Fibroblast of lung (primary cell): ENCODE results near the gene NUP58. TPM values are rescaled to one million over a fixed set of nuclear protein-coding genes. Genes with fewer than 3 reads are reported as not detected.

Source experiments
- DNase-seq, 2 donors: peaks; one replicate each; pipeline versions ENCODE4 v3.0.0 to v3.0.0-alpha.2; 2010; ENCODE audit warnings: low read depth in 2 of 2
- H2AFZ ChIP-seq: 2 replicates; pipeline ENCODE4 v1.5.1; 2012; ENCODE audit warnings: low read length, control low read depth, inconsistent platforms
- H3K27ac ChIP-seq: 2 replicates; pipeline ENCODE4 v1.5.1; 2011; ENCODE audit warnings: low read length, control low read depth; ENCODE audit not compliant: insufficient read depth
- H3K27me3 ChIP-seq: 2 replicates; pipeline ENCODE4 v1.5.1; 2011; ENCODE audit warnings: mild to moderate bottlenecking, low read length; ENCODE audit not compliant: control insufficient read depth, insufficient read depth
- H3K36me3 ChIP-seq: 2 replicates; pipeline ENCODE4 v1.5.1; 2011; ENCODE audit warnings: low read length; ENCODE audit not compliant: control insufficient read depth, insufficient read depth
- H3K4me1 ChIP-seq: 2 replicates; pipeline ENCODE4 v1.5.1; 2011; ENCODE audit warnings: low read length; ENCODE audit not compliant: control insufficient read depth, insufficient read depth; ENCODE audit errors: extremely low read depth
- H3K4me2 ChIP-seq: 2 replicates; pipeline ENCODE4 v1.5.1; 2011; ENCODE audit warnings: low read length, control low read depth; ENCODE audit not compliant: insufficient read depth; ENCODE audit errors: extremely low read depth
- H3K4me3 ChIP-seq, 4 experiments: fragments of 200-600 bp in 1 of 4; sonication (generic) in 1 of 4; replicated peaks in 1 of 4; 2 replicates each; pipeline ENCODE4 v1.5.1; 2011 to 2016; ENCODE audit warnings: low read length in 4 of 4, low read depth in 3 of 4, mild to moderate bottlenecking in 3 of 4, control low read depth in 2 of 4, inconsistent platforms in 1 of 4, mixed read lengths in 1 of 4; ENCODE audit not compliant: insufficient read depth in 1 of 4; ENCODE audit errors: control extremely low read depth in 1 of 4
- H3K79me2 ChIP-seq: 2 replicates; pipeline ENCODE4 v1.5.1; 2012; ENCODE audit warnings: mild to moderate bottlenecking, low read length, inconsistent platforms; ENCODE audit not compliant: control insufficient read depth, insufficient read depth
- H3K9ac ChIP-seq: 2 replicates; pipeline ENCODE4 v1.5.1; 2011; ENCODE audit warnings: mild to moderate bottlenecking, low read length, control low read depth; ENCODE audit not compliant: insufficient read depth
- H3K9me3 ChIP-seq: 2 replicates; pipeline ENCODE4 v1.5.1; 2012; ENCODE audit warnings: low read depth, low read length; ENCODE audit not compliant: control insufficient read depth, insufficient read depth
- H4K20me1 ChIP-seq: 2 replicates; pipeline ENCODE4 v1.5.1; 2011; ENCODE audit warnings: low read length; ENCODE audit not compliant: control insufficient read depth, insufficient read depth; ENCODE audit errors: extremely low read depth
- EZH2 ChIP-seq: IDR thresholded peaks from 2 replicates; pipeline ENCODE4 v1.5.1; 2012; ENCODE audit warnings: low read length, control low read depth, mild to moderate bottlenecking; ENCODE audit errors: missing control alignments
- polyA plus RNA-seq, 2 donors: library from polyadenylated mRNA; depleted of rRNA in 1 of 2; stranded (reverse) in 1 of 2; unstranded in 1 of 2; fragments of >200 nt; gene quantifications; 2 replicates each; pipeline ENCODE4 v1.2.1, GENCODE V29; 2011 to 2012; ENCODE audit warnings: missing spikeins in 1 of 2
- total RNA-seq: library from RNA; depleted of rRNA; stranded (reverse); fragments of >200 nt; gene quantifications from 2 replicates; pipeline ENCODE4 v1.2.1, GENCODE V29; 2014
- TF ChIP-seq, protein P1 (sequence below), 2 donors: IDR thresholded peaks in 1 of 2; conservative IDR thresholded peaks in 1 of 2; 1 replicate in 1 of 2; 2 replicates in 1 of 2; pipeline ENCODE4 v1.5.1; 2011 to 2012; ENCODE audit warnings: low read length in 2 of 2, control low read depth in 1 of 2, inconsistent platforms in 1 of 2, low read depth in 1 of 2, mild to moderate bottlenecking in 1 of 2

NUP58 gene
- total and polyA plus RNA-seq, 2 donors (not counting 1 experiment from before 2014, with no cell fraction given): 39.3 to 57.6 TPM

- H3K9ac ChIP-seq: no peak overlapping the region
- peaks cover 73% of the 10 kb centered on the region for H3K79me2 ChIP-seq
- no peaks in the 10 kb centered on the region for H3K9me3 ChIP-seq
- no peak overlapping the region for H3K4me2 ChIP-seq
- no peak for DNase-seq
- H4K20me1 ChIP-seq: no peaks in the 10 kb centered on the region
- no peak overlapping the region for H3K27ac ChIP-seq
- H3K4me3 ChIP-seq: no peak overlapping the region
- no peaks in the 10 kb centered on the region for H3K36me3 ChIP-seq
- no peaks in the 10 kb centered on the region for H3K4me1 ChIP-seq
- no peak overlapping the region for H2AFZ ChIP-seq
- TF ChIP-seq EZH2: no peak
- TF ChIP-seq, protein P1, sequence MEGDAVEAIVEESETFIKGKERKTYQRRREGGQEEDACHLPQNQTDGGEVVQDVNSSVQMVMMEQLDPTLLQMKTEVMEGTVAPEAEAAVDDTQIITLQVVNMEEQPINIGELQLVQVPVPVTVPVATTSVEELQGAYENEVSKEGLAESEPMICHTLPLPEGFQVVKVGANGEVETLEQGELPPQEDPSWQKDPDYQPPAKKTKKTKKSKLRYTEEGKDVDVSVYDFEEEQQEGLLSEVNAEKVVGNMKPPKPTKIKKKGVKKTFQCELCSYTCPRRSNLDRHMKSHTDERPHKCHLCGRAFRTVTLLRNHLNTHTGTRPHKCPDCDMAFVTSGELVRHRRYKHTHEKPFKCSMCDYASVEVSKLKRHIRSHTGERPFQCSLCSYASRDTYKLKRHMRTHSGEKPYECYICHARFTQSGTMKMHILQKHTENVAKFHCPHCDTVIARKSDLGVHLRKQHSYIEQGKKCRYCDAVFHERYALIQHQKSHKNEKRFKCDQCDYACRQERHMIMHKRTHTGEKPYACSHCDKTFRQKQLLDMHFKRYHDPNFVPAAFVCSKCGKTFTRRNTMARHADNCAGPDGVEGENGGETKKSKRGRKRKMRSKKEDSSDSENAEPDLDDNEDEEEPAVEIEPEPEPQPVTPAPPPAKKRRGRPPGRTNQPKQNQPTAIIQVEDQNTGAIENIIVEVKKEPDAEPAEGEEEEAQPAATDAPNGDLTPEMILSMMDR (conservative IDR thresholded peaks at IDR 0.05 in 1 of 2, IDR thresholded peaks at IDR 0.05 in 1 of 2; ENCODE audit: low read depth in 1 of 2, low read length in 2 of 2): no peak
- no peaks in the 10 kb centered on the region for H3K27me3 ChIP-seq
Observed at GRCh38 chr13:25280396-25280795, 21.0 kb upstream of the NUP58 start.

DNA sequence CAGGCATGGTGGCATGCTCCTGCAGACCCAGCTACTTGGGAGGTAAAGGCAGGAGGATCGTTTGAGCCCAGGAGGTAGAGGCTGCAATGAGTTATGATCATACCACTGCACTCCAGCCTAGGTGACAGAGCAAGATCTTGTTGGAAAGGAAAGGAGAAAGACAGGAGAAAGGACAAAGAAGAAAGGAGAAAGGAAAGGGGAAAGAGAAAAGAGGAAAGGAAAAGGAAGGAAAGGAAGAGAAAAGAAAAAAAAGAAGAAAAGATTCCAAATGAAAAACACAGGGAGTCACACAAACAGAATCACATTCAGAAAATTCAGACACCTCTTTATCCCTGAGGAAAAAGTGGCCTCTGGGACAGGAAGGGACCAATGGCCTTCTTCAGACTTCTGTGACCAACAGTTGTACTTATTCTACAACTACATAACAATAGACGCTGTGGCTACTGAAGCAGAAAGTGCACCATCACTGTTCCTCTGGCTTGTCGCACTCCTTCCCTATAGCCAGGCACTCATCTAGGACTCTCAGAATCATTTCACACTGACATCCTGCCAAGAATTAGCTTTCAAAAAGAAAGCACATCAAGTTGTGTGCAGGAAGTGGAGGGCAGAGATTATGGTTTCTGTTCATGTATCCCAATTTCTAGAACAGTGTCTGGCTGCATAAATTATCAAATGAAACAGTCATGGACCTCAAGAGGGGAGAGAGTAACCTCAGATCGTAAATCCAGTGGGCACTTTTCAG lies 20.1 kb upstream of the NUP58 start:
- Histone ChIP-seq H3K27me3 (no peaks in the 10 kb centered on the region), H3K27ac (no peak overlapping the region), H4K20me1 (no peaks in the 10 kb centered on the region), H3K36me3 (no peaks in the 10 kb centered on the region), H3K4me1 (no peaks in the 10 kb centered on the region), H3K79me2 (peaks cover 79% of the 10 kb centered on the region), H3K4me3 (no peak overlapping the region), H2AFZ (no peak overlapping the region), H3K9ac (no peak overlapping the region), H3K4me2 (no peak overlapping the region), H3K9me3 (no peaks in the 10 kb centered on the region)
- DNase-seq: no peak
- TF ChIP-seq EZH2: no peak
- TF ChIP-seq, protein P1 (conservative IDR thresholded peaks at IDR 0.05 in 1 of 2, IDR thresholded peaks at IDR 0.05 in 1 of 2; ENCODE audit: low read depth in 1 of 2, low read length in 2 of 2): no peak

DNA sequence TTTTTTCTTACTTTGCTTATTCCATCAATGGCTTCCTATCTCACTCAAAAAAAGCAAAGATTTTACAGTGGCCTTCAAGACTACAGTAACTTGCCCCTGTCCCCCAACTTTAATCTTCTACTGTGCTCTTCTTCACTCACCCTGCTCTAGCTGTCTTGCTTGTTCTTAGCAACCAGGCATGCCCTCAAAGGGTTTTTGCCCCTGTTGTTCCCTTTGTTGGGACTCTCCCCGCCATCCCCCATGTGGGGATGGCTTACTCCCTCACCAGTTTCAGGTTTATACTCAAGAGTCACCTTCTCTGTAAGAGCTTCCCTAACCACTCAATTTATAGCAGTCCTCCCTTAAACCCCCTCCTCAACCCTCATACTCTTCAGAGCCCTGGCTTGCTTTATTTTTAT lies 19.5 kb upstream of the NUP58 start:
- no peaks in the 10 kb centered on the region for H3K36me3 ChIP-seq
- no peak for DNase-seq
- no peaks in the 10 kb centered on the region for H3K9me3 ChIP-seq
- no peaks in the 10 kb centered on the region for H3K4me1 ChIP-seq
- no peak overlapping the region for H2AFZ ChIP-seq
- no peak overlapping the region for H3K27ac ChIP-seq
- no peak overlapping the region for H3K9ac ChIP-seq
- no peak overlapping the region for H3K4me2 ChIP-seq
- H3K4me3 ChIP-seq: no peak overlapping the region
- H3K79me2 ChIP-seq: peaks cover 79% of the 10 kb centered on the region
- H4K20me1 ChIP-seq: no peaks in the 10 kb centered on the region
- H3K27me3 ChIP-seq: no peaks in the 10 kb centered on the region
- TF ChIP-seq, protein P1 (conservative IDR thresholded peaks at IDR 0.05 in 1 of 2, IDR thresholded peaks at IDR 0.05 in 1 of 2; ENCODE audit: low read depth in 1 of 2, low read length in 2 of 2): no peak
- TF ChIP-seq EZH2: no peak
